CD4-positive, alpha-beta T cell treated with Interleukin-1 beta for 1 hour (primary cell): ENCODE data around the gene THEMIS2.
"Not testable (repeated sequence)": the region's sequence is repeated elsewhere in the genome, so short reads cannot be mapped to it uniquely, and the experiment has no call there.

Experiments
- DNase-seq, 2 donors: peaks; one replicate each; pipeline ENCODE4 v3.0.0-alpha.2; 2020 to 2022

Gene THEMIS2

GRCh38 chr1:27872059-27872801, at the start of gene THEMIS2:
TSS of gene THEMIS2 (plus strand) at chr1:27872544. CDS start at chr1:27872572, 28 bp downstream.
- DNase-seq = peak; percentile 81 to 82

GRCh38 chr1:27823784-27824183, 48.6 kb upstream of the THEMIS2 start:
- DNase-seq = no peak

- no peak for DNase-seq
These were observed 47.9 kb upstream of the THEMIS2 start for GRCh38 chr1:27824411-27824810.

GRCh38 chr1:27829339-27829960, 42.9 kb upstream of the THEMIS2 start:
- not testable (repeated sequence) for DNase-seq

- peak; percentile 87 to 89 for DNase-seq
These were observed 41.5 kb upstream of the THEMIS2 start, which contains the start of gene PPP1R8 for GRCh38 chr1:27830621-27831440. TSS of gene PPP1R8 (plus strand) at chr1:27830782. CDS start at chr1:27830836, 54 bp downstream.

- DNase-seq = no peak
These were observed 40.6 kb upstream of the THEMIS2 start for GRCh38 chr1:27831568-27832410.

- no peak for DNase-seq
These were observed 39.6 kb upstream of the THEMIS2 start for GRCh38 chr1:27832762-27833161.

- no peak for DNase-seq
These were observed 38.9 kb upstream of the THEMIS2 start for GRCh38 chr1:27833470-27833869.

- no peak for DNase-seq
These were observed 37.3 kb upstream of the THEMIS2 start for GRCh38 chr1:27835046-27835445.

GRCh38 chr1:27835501-27835900, 36.8 kb upstream of the THEMIS2 start:
- no peak for DNase-seq

GRCh38 chr1:27849951-27850350, 22.4 kb upstream of the THEMIS2 start:
- DNase-seq = no peak

GRCh38 chr1:27855085-27855484, 17.3 kb upstream of the THEMIS2 start:
- no peak for DNase-seq

- DNase-seq = no peak
These were observed 15.6 kb upstream of the THEMIS2 start for GRCh38 chr1:27856561-27857343.

- not testable (repeated sequence) for DNase-seq
These were observed 14.8 kb upstream of the THEMIS2 start for GRCh38 chr1:27857552-27857951.

GRCh38 chr1:27858072-27858948, 14.0 kb upstream of the THEMIS2 start:
- peak; percentile 84 to 86 for DNase-seq

GRCh38 chr1:27858949-27859576, 13.3 kb upstream of the THEMIS2 start:
- peak in 1 of 2 donors; percentile 20 for DNase-seq

GRCh38 chr1:27861436-27861835, 10.9 kb upstream of the THEMIS2 start:
- no peak for DNase-seq

GRCh38 chr1:27862004-27862403, 10.3 kb upstream of the THEMIS2 start:
- no peak for DNase-seq

- DNase-seq = peak in 1 of 2 donors; percentile 83
These were observed 9.4 kb upstream of the THEMIS2 start for GRCh38 chr1:27862671-27863537.
